Testis (tissue), 2 donors: ENCODE results near the gene PLA2G4A.

Experiments
- POLR2A ChIP-seq: fragments of 450-650 bp; IDR thresholded peaks from one replicate; pipeline ENCODE4 v1.6.1; 2017; ENCODE audit warnings: antibody characterized with exemption, mild to moderate bottlenecking, moderate library complexity
- TF ChIP-seq, protein P1 (sequence below), 3 experiments: fragments of 450-650 bp in 2 of 3; fragments of 200-600 bp in 1 of 3; sonication (generic) in 1 of 3; IDR thresholded peaks; one replicate each; pipeline ENCODE4 v1.5.1; 2016 to 2019; ENCODE audit warnings: antibody characterized with exemption in 3 of 3, mild to moderate bottlenecking in 2 of 3, moderate library complexity in 1 of 3

DNA sequence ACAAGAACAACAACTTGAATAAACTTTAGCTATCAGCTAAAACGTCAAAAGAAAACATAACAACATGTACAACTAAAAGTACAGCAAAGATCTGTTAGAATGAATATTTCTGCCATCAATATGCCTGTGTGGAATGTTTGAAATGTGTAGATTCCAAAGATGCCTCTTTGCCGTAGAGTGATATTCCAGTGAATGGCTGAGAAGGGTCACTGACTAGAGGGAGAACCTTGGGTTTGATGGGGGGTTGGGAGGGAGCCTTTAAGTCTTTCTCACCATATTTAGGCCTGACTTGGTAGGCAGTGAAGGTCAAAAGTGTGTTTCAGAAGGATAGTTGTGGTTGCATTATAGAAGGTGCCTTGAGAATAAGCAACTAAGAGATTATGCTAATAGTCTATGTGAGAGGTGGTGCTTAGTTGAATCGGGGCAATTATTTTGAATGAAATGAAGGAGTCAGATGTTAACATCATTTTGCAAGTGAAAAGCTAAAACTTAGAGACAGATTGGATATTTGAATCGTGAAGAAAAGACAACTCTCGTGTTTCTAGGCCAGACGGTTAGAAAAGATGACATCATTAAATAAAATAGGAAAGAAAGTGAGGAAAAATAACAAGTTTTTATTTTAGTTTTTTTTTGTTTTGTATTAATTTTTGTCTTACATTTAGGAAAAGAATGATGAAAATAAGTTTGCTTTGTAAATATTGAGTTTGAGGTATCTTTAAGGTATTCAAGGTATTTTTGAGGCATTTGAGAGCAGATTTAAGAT is 53.8 kb downstream of the PLA2G4A start:
- TF ChIP-seq, protein P1, sequence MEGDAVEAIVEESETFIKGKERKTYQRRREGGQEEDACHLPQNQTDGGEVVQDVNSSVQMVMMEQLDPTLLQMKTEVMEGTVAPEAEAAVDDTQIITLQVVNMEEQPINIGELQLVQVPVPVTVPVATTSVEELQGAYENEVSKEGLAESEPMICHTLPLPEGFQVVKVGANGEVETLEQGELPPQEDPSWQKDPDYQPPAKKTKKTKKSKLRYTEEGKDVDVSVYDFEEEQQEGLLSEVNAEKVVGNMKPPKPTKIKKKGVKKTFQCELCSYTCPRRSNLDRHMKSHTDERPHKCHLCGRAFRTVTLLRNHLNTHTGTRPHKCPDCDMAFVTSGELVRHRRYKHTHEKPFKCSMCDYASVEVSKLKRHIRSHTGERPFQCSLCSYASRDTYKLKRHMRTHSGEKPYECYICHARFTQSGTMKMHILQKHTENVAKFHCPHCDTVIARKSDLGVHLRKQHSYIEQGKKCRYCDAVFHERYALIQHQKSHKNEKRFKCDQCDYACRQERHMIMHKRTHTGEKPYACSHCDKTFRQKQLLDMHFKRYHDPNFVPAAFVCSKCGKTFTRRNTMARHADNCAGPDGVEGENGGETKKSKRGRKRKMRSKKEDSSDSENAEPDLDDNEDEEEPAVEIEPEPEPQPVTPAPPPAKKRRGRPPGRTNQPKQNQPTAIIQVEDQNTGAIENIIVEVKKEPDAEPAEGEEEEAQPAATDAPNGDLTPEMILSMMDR (IDR thresholded peaks at IDR 0.05) = no peak
- TF ChIP-seq POLR2A = no peak
